ENCODE data around the gene SLC37A1.

SLC37A1 gene

GRCh38 chr21:42556960-42557359 is 43.3 kb downstream of the SLC37A1 start:
- TF ChIP-seq CTCF (IDR thresholded peaks at IDR 0.05; ENCODE audit: low read depth, low read length), result no peak
- H3K4me3 ChIP-seq (ENCODE audit: low read depth, low read length), result no peak overlapping the region

GRCh38 chr21:42557420-42557819 is 43.8 kb downstream of the SLC37A1 start:
- TF ChIP-seq CTCF (IDR thresholded peaks at IDR 0.05; ENCODE audit: low read depth, low read length), result no peak

GRCh38 chr21:42558368-42558767 is 44.7 kb downstream of the SLC37A1 start:
- TF ChIP-seq CTCF (IDR thresholded peaks at IDR 0.05; ENCODE audit: low read depth, low read length), result no peak
- H3K4me3 ChIP-seq (ENCODE audit: low read depth, low read length), result no peak overlapping the region

More at GRCh38 chr21:42557420-42557819, 43.8 kb downstream of the SLC37A1 start:
- no peak overlapping the region for H3K4me3 ChIP-seq (ENCODE audit: low read depth, low read length)

- TF ChIP-seq CTCF (IDR thresholded peaks at IDR 0.05; ENCODE audit: low read depth, low read length), result no peak
- no peak overlapping the region for H3K4me3 ChIP-seq (ENCODE audit: low read depth, low read length)
These were observed 45.2 kb downstream of the SLC37A1 start for GRCh38 chr21:42558846-42559245.

GRCh38 chr21:42559326-42559725 is 45.7 kb downstream of the SLC37A1 start:
- TF ChIP-seq CTCF (IDR thresholded peaks at IDR 0.05; ENCODE audit: low read depth, low read length), result no peak

GRCh38 chr21:42560517-42561179 is 47.0 kb downstream of the SLC37A1 start:
- TF ChIP-seq CTCF (IDR thresholded peaks at IDR 0.05; ENCODE audit: low read depth, low read length), result no peak
- H3K4me3 ChIP-seq (ENCODE audit: low read depth, low read length), result no peak overlapping the region

More at GRCh38 chr21:42559326-42559725, 45.7 kb downstream of the SLC37A1 start:
- H3K4me3 ChIP-seq (ENCODE audit: low read depth, low read length), result no peak overlapping the region

GRCh38 chr21:42561762-42562650 is 48.4 kb downstream of the SLC37A1 start:
- no peak overlapping the region for H3K4me3 ChIP-seq (ENCODE audit: low read depth, low read length)
- TF ChIP-seq CTCF (IDR thresholded peaks at IDR 0.05; ENCODE audit: low read depth, low read length), result no peak
